ENCODE results near the gene ANKDD1B. TPM values are rescaled to one million over a fixed set of nuclear protein-coding genes. Genes with fewer than 3 reads are reported as not detected.

Gene ANKDD1B
- total and polyA plus RNA-seq, 9 of the 15 experiments (the other 6 are each of a cell fraction or from before 2014, with no cell fraction given): 0.04 to 0.29 (median 0.18) TPM; not detected in 1

- TF ChIP-seq NEUROD1 (IDR thresholded peaks at IDR 0.05; ENCODE audit: borderline replicate concordance, low read depth, low read length, partially characterized antibody) (no peak), ZBTB33 (CRISPR knock-in tag; IDR thresholded peaks at IDR 0.05) (no peak), MCM2 (IDR thresholded peaks at IDR 0.05; ENCODE audit: low read depth) (no peak), ZNF354B (CRISPR knock-in tag; IDR thresholded peaks at IDR 0.05) (no peak), IFI16 (CRISPR knock-in tag; IDR thresholded peaks at IDR 0.05) (no peak)
Observed at GRCh38 chr5:75701856-75702255, 90.6 kb downstream of the ANKDD1B start (continued).

- Histone ChIP-seq H3K9me1 (ENCODE audit: control insufficient read depth, insufficient read depth, low read length) (no peaks in the 10 kb centered on the region), H4K20me1 (replicated peaks; ENCODE audit: control insufficient read depth, insufficient read depth, low read length) (no peaks in the 10 kb centered on the region), H3K36me3 (ENCODE audit: control insufficient read depth, insufficient read depth, low read length) (peaks cover 68% of the 10 kb centered on the region), H3K27ac (ENCODE audit: extremely low read depth, low read depth, low read length) (peak overlapping the region; percentile 88; the same call in 2 of the 3 replicates), H3K9ac (ENCODE audit: insufficient read depth in 1 of 2, low read depth in 2 of 2, low read length in 2 of 2) (no peak overlapping the region), H3K27me3 (ENCODE audit: control insufficient read depth in 2 of 2, insufficient read depth in 2 of 2, low read length in 2 of 2) (no peaks in the 10 kb centered on the region), H3K79me2 (ENCODE audit: control insufficient read depth, insufficient read depth, low read length) (peaks cover 21% of the 10 kb centered on the region), H3K4me2 (ENCODE audit: insufficient read depth, low read length) (no peak overlapping the region), H2AFZ (ENCODE audit: low read depth, low read length) (no peak overlapping the region), H3K9me3 (replicated peaks; ENCODE audit: control insufficient read depth, insufficient read depth, low read depth, low read length) (no peaks in the 10 kb centered on the region), H3K4me1 (replicated peaks in 1 of 2; ENCODE audit: control insufficient read depth in 2 of 2, insufficient read depth in 2 of 2, low read length in 2 of 2) (peaks cover 0 to 21% of the 10 kb centered on the region in 2 experiments; a peak in 2 of 5 replicates), H3K4me3 (no peak overlapping the region)
- in situ Hi-C loops (cut with MboI) (no loop called here), intact Hi-C loops (cut with micrococcal nuclease) (no loop called here)
- no peak for TF ChIP-seq ERF (CRISPR knock-in tag; IDR thresholded peaks at IDR 0.05)
- no peak for TF ChIP-seq ATF6 (CRISPR knock-in tag; IDR thresholded peaks at IDR 0.05)
- no peak for TF ChIP-seq SMC3 (conservative IDR thresholded peaks at IDR 0.05; ENCODE audit: insufficient read depth, low read depth, low read length)
- TF ChIP-seq ZNF395 (CRISPR knock-in tag; IDR thresholded peaks at IDR 0.05): 0 out of 2 replicates have a peak, but pooled peaks have one; percentile 31
- TF ChIP-seq PKNOX1 (IDR thresholded peaks at IDR 0.05): no peak
- no peak for TF ChIP-seq SIN3B (IDR thresholded peaks at IDR 0.05; ENCODE audit: low read depth)
- TF ChIP-seq GABPA (tag; conservative IDR thresholded peaks at IDR 0.05; ENCODE audit: low read depth): no peak
- TF ChIP-seq TEAD2 (tag; IDR thresholded peaks at IDR 0.05): no peak
- ChIA-PET CTCF (ENCODE audit: low intra/inter-chr PET ratio) (no interaction called here), POLR2A (interaction anchor here (2.3 kb wide), 1 partner anchor 11 kb away, joined by 15 read pairs; the partner anchor contains the start of gene POC5)
- no TSS peak for BruUV-seq (replicated peaks)
- no peak for DNase-seq (ENCODE audit: extremely low read depth in 1 of 4, low spot score in 3 of 4)
- ATAC-seq: no peak
- WGBS (ENCODE audit: insufficient coverage, low coverage, missing lambda C conversion rate): 92% methylated on average over 1 of the region's 1 CpG
- no peak for FAIRE-seq
Observed at GRCh38 chr5:75706016-75706415, 94.8 kb downstream of the ANKDD1B start.

All from K562 (cell line).